CD4-positive, alpha-beta T cell treated with Interleukin-15 for 1 hour (primary cell): ENCODE measurements around the gene ROBO1.
"Not testable (repeated sequence)": the region's sequence is repeated elsewhere in the genome, so short reads cannot be mapped to it uniquely, and the experiment has no call there.

Source experiments
- DNase-seq: peaks from one replicate; pipeline ENCODE4 v3.0.0-alpha.2; 2020

ROBO1 gene

DNA sequence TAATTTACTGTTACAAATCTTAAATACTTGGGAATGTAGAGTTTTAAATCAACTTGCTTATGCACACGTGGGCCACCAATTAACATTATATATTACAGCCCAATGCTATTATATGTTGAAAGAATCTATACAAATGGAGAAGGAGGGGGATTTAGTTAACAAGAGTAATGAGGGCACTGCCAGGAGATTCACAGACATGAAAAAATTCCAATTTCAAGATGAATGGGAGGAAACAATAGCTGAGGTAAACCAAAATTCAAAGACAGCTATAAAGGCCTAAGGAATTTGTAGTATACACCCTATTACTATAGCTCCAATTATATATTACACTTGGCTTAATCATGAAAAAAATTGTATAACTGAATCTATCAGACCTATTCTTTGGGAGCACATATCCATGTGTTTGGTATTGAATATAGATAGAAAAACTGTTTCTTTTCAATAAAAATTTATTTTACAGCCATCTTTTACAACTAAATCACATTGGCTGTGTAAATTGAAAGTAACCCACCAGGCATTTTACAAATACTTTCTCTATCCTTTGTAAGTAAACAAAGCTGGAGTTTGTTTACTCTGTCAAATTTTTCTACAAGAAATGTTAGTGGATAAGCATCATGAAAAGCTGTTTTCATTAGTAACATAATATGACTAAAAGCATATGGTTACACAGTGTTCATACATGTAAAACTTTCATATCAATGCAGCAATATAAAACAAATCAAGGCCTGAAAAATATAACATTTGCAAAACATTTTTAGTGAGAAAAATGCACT, 1045.8 kb downstream of the ROBO1 start:
- no peak for DNase-seq

DNA sequence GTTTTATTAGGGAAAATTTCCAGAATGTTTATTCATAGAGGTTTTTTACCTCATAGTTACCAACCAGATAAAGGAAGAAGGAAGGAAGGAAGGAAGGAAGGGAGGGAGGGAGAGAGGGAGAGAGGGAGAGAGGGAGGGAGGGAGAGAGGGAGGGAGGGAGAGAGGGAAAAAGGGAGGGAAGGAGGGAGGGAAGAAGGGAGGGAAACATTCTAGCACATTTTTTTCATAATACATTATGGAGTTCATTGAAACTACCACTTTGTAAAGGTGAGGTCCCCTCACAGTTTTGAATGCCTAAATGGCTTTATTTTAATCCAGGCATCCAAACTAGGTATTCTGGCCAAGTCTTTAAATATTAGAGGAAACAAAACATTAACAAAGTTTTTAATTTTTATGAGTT, 1049.1 kb downstream of the ROBO1 start:
- no peak for DNase-seq

- DNase-seq = no peak
Measured at GRCh38 chr3:78717041-78717440, 1050.8 kb downstream of the ROBO1 start.

DNA sequence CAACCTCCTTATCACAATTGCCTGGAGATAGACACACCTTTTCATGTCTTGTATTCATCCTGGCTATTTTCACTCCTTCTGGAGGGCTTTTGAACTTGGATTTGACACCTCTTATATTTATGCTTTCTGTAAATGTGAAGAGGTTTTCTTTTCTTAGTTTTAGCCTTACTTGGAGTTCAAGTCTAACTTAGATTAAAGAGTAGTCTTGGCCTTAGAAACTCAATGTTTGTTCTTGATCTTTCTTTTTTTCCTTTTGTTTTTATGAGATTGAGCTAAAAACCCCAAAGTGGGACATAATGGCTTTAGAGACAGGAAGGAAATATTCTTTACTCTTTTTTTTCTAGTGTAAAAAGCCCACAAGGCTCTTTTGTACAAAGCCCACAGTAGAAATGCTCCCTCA, 1054.9 kb downstream of the ROBO1 start:
- DNase-seq = no peak

GRCh38 chr3:78712270-78712669, 1055.5 kb downstream of the ROBO1 start:
- no peak for DNase-seq

DNA sequence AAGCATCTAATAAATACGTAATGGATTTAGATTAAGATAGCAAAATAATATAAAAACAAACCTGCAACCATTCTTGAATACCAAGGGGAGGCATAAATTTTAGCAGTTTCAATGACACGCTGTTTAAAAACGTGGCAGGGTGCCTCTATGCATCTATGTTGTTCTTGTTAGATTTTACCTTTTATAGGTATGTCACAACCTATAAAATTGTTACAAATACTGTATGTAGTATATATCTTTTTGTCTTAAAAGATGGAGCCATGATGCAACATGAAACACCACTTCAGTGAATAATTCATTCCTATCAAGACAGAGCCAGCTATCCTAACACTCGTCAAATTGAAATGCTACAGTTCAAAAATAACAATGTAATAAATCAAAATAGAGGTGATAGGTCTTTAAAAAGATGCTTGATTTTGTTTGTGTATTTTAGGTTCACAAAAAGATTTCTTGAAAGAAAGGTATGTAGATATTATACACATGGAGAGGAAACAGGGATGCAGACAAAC, 1059.2 kb downstream of the ROBO1 start:
- DNase-seq = no peak

DNA sequence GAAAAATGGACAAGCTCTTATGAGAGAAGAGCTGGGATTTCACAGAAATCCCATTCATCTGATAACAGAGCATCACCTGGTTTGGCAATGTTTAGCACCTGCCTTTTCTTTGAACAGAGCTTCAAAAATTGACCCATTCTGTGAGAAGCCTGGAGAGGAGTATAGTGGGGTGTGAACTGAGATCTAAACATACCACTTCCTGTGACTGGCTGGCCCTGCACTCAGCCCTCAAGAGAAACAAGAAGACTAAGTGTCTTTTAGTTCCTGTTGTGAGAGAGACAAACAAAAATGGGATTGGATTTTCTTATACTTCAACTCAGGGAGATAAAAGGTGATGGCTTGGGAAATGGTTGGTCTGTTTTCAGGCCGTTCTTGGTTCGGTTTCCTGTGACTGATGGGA, 1060.2 kb downstream of the ROBO1 start:
- DNase-seq = no peak

GRCh38 chr3:78706906-78707523, 1060.8 kb downstream of the ROBO1 start:
- DNase-seq = no peak

- no peak for DNase-seq
Measured at GRCh38 chr3:78703944-78704343, 1063.9 kb downstream of the ROBO1 start.

DNA sequence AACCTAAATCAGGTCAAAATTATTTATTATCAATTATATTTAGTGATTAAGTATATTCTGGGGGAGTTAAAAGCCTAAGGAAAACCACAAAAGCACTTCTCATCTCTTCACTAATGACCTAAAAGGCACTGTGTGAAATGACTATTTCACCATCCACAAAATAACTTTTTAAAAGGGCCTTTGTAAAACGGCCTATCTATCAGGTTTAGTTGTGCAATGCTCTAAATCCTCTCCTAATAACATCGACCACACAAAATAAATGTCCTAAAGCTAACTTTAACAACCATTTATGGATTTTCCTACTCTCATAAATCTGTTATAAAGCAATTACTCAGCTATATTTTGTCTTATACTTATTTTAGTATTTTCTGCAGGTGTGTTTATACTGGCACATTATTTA, 1066.3 kb downstream of the ROBO1 start:
- no peak for DNase-seq

GRCh38 chr3:78698431-78698830, 1069.4 kb downstream of the ROBO1 start:
- no peak for DNase-seq

- DNase-seq = no peak
Measured at GRCh38 chr3:78697426-78697825, 1070.4 kb downstream of the ROBO1 start.

DNA sequence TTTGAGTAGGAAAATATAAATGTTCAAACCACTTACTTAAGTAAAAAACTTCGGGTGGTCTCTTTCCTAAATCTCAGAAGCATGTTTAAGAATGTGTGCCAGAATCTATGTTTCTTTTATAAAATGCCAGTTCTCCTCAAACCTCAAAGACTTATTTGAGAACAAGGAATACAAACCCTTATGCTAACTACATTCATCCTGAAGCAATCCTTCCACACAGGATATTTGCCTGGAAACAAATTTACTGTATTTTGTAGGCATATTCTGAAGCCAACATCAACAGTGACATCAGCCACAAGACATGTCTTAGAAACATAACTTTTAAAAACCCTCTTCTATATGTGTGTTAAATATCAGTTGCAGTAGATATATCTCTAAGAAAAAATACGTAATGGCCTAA, 1077.0 kb downstream of the ROBO1 start:
- DNase-seq = no peak

- no peak for DNase-seq
Measured at GRCh38 chr3:78689378-78689777, 1078.4 kb downstream of the ROBO1 start.

GRCh38 chr3:78687520-78687919, 1080.3 kb downstream of the ROBO1 start:
- no peak for DNase-seq

- DNase-seq = no peak
Measured at GRCh38 chr3:78683284-78683683, 1084.5 kb downstream of the ROBO1 start.

DNA sequence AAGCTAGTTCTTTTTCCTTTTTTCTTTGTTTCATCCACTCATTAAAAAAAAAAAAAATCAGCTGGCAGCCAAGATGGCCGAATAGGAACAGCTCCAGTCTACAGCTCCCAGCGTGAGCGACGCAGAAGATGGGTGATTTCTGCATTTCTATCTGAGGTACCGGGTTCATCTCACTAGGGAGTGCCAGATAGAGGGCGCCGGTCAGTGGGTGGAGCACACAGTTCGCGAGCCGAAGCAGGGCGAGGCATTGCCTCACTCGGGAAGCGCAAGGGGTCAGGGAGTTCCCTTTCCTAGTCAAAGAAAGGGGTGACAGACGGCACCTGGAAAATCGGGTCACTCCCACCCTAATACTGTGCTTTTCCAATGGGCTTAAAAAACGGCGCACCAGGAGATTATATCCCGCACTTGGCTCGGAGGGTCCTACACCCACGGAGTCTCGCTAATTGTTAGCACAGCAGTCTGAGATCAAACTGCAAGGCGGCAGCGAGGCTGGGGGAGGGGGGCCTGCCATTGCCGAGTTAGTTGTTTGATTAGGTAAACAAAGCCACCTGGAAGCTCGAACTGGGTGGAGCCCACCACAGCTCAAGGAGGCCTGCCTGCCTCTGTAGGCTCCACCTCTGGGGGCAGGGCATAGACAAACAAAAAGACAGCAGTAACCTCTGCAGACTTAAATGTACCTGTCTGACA, 1092.5 kb downstream of the ROBO1 start:
- not testable (repeated sequence) for DNase-seq

- DNase-seq = no peak
Measured at GRCh38 chr3:78670746-78671145, 1097.1 kb downstream of the ROBO1 start.

DNA sequence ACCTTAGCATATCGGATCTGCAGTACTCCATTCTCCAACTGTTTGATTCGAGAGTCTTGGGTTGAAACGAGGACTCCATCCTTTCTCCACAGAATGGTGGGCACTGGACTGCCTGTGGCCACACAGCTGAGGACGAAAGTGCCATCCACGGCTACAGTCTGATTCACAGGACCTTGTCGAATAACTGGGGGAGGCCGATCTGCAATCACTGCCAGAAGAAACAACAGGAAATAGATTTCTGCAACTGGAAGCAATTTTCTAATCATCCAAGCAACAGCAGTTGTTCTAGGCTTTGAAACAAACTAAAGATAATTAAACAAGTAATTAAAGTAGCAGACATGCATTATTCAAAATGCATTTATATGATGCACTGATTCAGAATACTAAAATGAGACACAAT, 1097.7 kb downstream of the ROBO1 start:
- DNase-seq = no peak

DNA sequence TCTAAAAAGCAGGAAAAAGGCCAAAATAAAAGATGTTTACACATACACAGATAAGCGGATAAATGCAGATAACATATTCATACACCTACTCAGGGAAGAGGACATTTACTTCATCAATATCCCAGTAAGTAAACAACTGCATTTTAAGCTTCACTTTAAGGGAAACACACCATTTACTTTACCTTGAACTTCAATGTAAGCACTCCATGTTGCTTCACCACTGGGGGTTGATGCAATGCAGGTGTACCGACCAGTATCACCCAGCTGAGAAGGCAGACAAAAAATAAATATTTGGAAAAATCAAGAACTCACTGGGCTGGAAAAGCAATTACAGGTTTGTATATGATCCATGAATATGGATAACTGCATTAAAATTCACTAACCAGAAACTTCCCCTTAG, 1099.5 kb downstream of the ROBO1 start:
- DNase-seq = no peak

GRCh38 chr3:78666470-78666800, 1101.4 kb downstream of the ROBO1 start:
- no peak for DNase-seq

- DNase-seq = no peak
Measured at GRCh38 chr3:78665776-78666469, 1101.9 kb downstream of the ROBO1 start.

DNA sequence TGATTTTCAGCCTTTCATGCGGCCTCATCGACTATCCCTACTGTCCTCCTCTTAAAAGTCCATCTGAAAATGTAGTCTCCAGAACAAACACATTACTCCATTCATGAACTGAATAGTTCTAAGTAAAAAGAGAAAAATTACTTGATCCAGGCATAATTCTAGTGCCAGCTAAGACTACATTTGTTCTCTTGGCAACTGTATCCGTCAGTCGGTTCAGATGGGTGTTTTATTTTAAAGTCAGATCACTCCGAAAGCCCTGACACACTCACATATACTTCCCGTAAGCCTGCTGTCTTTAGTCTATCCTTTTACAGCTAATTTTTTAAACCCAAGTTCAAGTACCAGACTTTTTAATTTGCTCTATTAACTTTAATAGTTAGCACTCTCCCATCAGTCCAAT, 1102.7 kb downstream of the ROBO1 start:
- no peak for DNase-seq

GRCh38 chr3:78660957-78661356, 1106.8 kb downstream of the ROBO1 start:
- DNase-seq = no peak
